ENCODE results near the gene FOXR1.

DNA sequence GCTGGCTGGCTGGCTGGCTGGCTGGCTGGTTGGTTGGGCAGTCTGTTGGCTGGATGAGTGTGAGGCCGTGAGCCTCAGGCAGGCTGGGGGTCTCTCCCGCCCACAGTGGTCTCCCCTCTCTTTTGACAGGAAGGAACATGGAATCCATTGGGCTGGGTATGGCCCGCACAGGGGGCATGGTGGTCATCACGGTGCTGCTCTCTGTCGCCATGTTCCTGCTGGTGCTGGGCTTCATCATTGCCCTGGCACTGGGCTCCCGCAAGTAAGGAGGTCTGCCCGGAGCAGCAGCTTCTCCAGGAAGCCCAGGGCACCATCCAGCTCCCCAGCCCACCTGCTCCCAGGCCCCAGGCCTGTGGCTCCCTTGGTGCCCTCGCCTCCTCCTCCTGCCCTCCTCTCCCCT, 13.6 kb upstream of the FOXR1 start:
- TF ChIP-seq, protein P1, sequence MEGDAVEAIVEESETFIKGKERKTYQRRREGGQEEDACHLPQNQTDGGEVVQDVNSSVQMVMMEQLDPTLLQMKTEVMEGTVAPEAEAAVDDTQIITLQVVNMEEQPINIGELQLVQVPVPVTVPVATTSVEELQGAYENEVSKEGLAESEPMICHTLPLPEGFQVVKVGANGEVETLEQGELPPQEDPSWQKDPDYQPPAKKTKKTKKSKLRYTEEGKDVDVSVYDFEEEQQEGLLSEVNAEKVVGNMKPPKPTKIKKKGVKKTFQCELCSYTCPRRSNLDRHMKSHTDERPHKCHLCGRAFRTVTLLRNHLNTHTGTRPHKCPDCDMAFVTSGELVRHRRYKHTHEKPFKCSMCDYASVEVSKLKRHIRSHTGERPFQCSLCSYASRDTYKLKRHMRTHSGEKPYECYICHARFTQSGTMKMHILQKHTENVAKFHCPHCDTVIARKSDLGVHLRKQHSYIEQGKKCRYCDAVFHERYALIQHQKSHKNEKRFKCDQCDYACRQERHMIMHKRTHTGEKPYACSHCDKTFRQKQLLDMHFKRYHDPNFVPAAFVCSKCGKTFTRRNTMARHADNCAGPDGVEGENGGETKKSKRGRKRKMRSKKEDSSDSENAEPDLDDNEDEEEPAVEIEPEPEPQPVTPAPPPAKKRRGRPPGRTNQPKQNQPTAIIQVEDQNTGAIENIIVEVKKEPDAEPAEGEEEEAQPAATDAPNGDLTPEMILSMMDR (IDR thresholded peaks at IDR 0.05; ENCODE audit: low read depth, low read length, poor library complexity, severe bottlenecking), result no peak
- TF ChIP-seq EZH2phosphoT487 (IDR thresholded peaks at IDR 0.05; ENCODE audit: borderline replicate concordance, low read length), result no peak
